ENCODE measurements around the gene PCDHGB6. TPM values are rescaled to one million over a fixed set of nuclear protein-coding genes. Genes with fewer than 3 reads are reported as not detected.

Gene PCDHGB6
- total and polyA plus RNA-seq, 9 of the 15 experiments (the other 6 are each of a cell fraction or from before 2014, with no cell fraction given), result 0.01 to 0.11 (median 0.07) TPM; not detected in 1

- TF ChIP-seq ZBTB40 (IDR thresholded peaks at IDR 0.05), result 0 out of 2 replicates have a peak, but pooled peaks have one; percentile 18
- no peak for TF ChIP-seq ZBTB40 (CRISPR knock-in tag; IDR thresholded peaks at IDR 0.05)
- TF ChIP-seq RAD21 (CRISPR knock-in tag; conservative IDR thresholded peaks at IDR 0.05 in 1 of 2, IDR thresholded peaks at IDR 0.05 in 1 of 2), result peak; percentile 12 to 35; a peak in 2 of 4 replicates
- no peak for TF ChIP-seq ZNF589 (CRISPR knock-in tag; IDR thresholded peaks at IDR 0.05; ENCODE audit: low read depth)
- TF ChIP-seq GMEB1 (CRISPR knock-in tag; IDR thresholded peaks at IDR 0.05), result no peak
- no peak for TF ChIP-seq ZNF347 (CRISPR knock-in tag; IDR thresholded peaks at IDR 0.05; ENCODE audit: low read depth)
- no peak for TF ChIP-seq KAT8 (IDR thresholded peaks at IDR 0.05; ENCODE audit: low read depth)
- TF ChIP-seq RBM39 (optimal IDR thresholded peaks at IDR 0.05; ENCODE audit: low read depth, low read length), result no peak
Observed at GRCh38 chr5:141359790-141360426, 47.9 kb upstream of the PCDHGB6 start, which contains the start of gene PCDHGB2 (continued).

All from K562 (cell line).